ENCODE measurements around the gene EVX2. TPM values are rescaled to one million over a fixed set of nuclear protein-coding genes. Genes with fewer than 3 reads are reported as not detected.

EVX2 gene
- polyA plus RNA-seq, 1 donor from 2014 or later, result not detected

- no peak within 1 kb of the TSS for H3K4me2 ChIP-seq (ENCODE audit: low read length)
Measured at GRCh38 chr2:176106581-176107539, 23.1 kb upstream of the EVX2 start, which contains the start of gene HOXD11. TSS of gene HOXD11 (plus strand) at chr2:176107280. CDS start at chr2:176107356, 76 bp downstream.

GRCh38 chr2:176105730-176106580, 22.2 kb upstream of the EVX2 start:
- H3F3A ChIP-seq (ENCODE audit: insufficient read depth, low read length, poor library complexity, severe bottlenecking), result no peaks in the 10 kb centered on the region
- peaks cover 96% of the 10 kb centered on the region for H3K27me3 ChIP-seq (ENCODE audit: insufficient read depth, low read depth, low read length)
- no peaks in the 10 kb centered on the region for H3K9me3 ChIP-seq (ENCODE audit: low read length)
- no peaks in the 10 kb centered on the region for H3K36me3 ChIP-seq (ENCODE audit: insufficient read depth, low read length)
- no peaks in the 10 kb centered on the region for H3K79me2 ChIP-seq (replicated peaks; ENCODE audit: insufficient read depth, low read length)
- H3K4me3 ChIP-seq (ENCODE audit: low read length), result no peak overlapping the region
- no peaks in the 10 kb centered on the region for H3K9me2 ChIP-seq (ENCODE audit: insufficient read depth, low read length)
- no peak overlapping the region for H3K4me2 ChIP-seq (ENCODE audit: low read length)
- no peak overlapping the region for H3K9ac ChIP-seq (ENCODE audit: low read length)
- TF ChIP-seq SMC3 (conservative IDR thresholded peaks at IDR 0.05; ENCODE audit: poor library complexity) (no peak), EZH2 (IDR thresholded peaks at IDR 0.05; ENCODE audit: borderline replicate concordance, insufficient read depth, low read length, poor library complexity, severe bottlenecking) (no peak), EP300 (conservative IDR thresholded peaks at IDR 0.05; ENCODE audit: poor library complexity, severe bottlenecking) (no peak), CTCF (IDR thresholded peaks at IDR 0.05; ENCODE audit: poor library complexity, severe bottlenecking) (no peak)
- H4K20me1 ChIP-seq (ENCODE audit: insufficient read depth), result no peaks in the 10 kb centered on the region
- no peak overlapping the region for H3K27ac ChIP-seq (ENCODE audit: low read length)
- no peak overlapping the region for H2AFZ ChIP-seq (ENCODE audit: low read depth, low read length)

More at GRCh38 chr2:176106581-176107539, 23.1 kb upstream of the EVX2 start, which contains the start of gene HOXD11:
- peak within 1 kb of the TSS; percentile 48 for H3K4me3 ChIP-seq (ENCODE audit: low read length)
- no peaks in the 10 kb centered on the region for H3F3A ChIP-seq (ENCODE audit: insufficient read depth, low read length, poor library complexity, severe bottlenecking)
- no peak within 1 kb of the TSS for H3K9ac ChIP-seq (ENCODE audit: low read length)
- no peaks in the 10 kb centered on the region for H3K36me3 ChIP-seq (ENCODE audit: insufficient read depth, low read length)
- H3K27me3 ChIP-seq (ENCODE audit: insufficient read depth, low read depth, low read length), result peaks cover 96% of the 10 kb centered on the region
- TF ChIP-seq RAD21 (conservative IDR thresholded peaks at IDR 0.05) (no peak), CTCF (IDR thresholded peaks at IDR 0.05; ENCODE audit: poor library complexity, severe bottlenecking) (no peak), POLR2AphosphoS5 (IDR thresholded peaks at IDR 0.05) (no peak), EZH2 (IDR thresholded peaks at IDR 0.05; ENCODE audit: borderline replicate concordance, insufficient read depth, low read length, poor library complexity, severe bottlenecking) (peak; percentile 59), SMC3 (conservative IDR thresholded peaks at IDR 0.05; ENCODE audit: poor library complexity) (no peak), TAF1 (IDR thresholded peaks at IDR 0.05; ENCODE audit: low read depth) (no peak)
- no peaks in the 10 kb centered on the region for H3K9me2 ChIP-seq (ENCODE audit: insufficient read depth, low read length)
- H3K79me2 ChIP-seq (replicated peaks; ENCODE audit: insufficient read depth, low read length), result no peaks in the 10 kb centered on the region
- no peaks in the 10 kb centered on the region for H4K20me1 ChIP-seq (ENCODE audit: insufficient read depth)
- H2AFZ ChIP-seq (ENCODE audit: low read depth, low read length), result no peak within 1 kb of the TSS
- H3K27ac ChIP-seq (ENCODE audit: low read length), result no peak within 1 kb of the TSS
- H3K9me3 ChIP-seq (ENCODE audit: low read length), result no peaks in the 10 kb centered on the region
